H1 (cell line): ENCODE data around the gene GPRIN1. TPM values are rescaled to one million over a fixed set of nuclear protein-coding genes. Genes with fewer than 3 reads are reported as not detected.

Source experiments
- CTCF ChIA-PET: fragments of 300-600 bp; sonication (Branson Sonifier 250); formaldehyde crosslinking; loops from one replicate; lab custom pipeline; 2021; ENCODE audit not compliant: partially characterized antibody; lab: Charles Lee
- POLR2A ChIA-PET: fragments of 300-600 bp; sonication (Branson Sonifier 250); formaldehyde crosslinking; loops from one replicate; lab custom pipeline; 2021; ENCODE audit warnings: inconsistent platforms; ENCODE audit not compliant: partially characterized antibody; lab: Charles Lee
- DNase-seq, 2 experiments: peaks; one replicate each; pipeline versions ENCODE4 v3.0.0 to v3.0.0-alpha.2; 2010 to 2022; ENCODE audit warnings: low spot score in 2 of 2, low read depth in 1 of 2, mixed read lengths in 1 of 2
- FAIRE-seq: peaks from 2 replicates; lab custom pipeline; 2011; peaks lifted over from hg19 to GRCh38; lab: Jason Lieb, UNC
- H2AFZ ChIP-seq: 2 replicates; pipeline ENCODE4 v1.8.1; 2012; ENCODE audit warnings: low read length, inconsistent platforms
- H2AK5ac ChIP-seq: 2 replicates; pipeline ENCODE4 v1.6.1; 2013; ENCODE audit warnings: low read depth, low read length
- H2BK120ac ChIP-seq: replicated peaks from 2 replicates; pipeline ENCODE3; 2013; ENCODE audit warnings: low read depth, low read length, inconsistent platforms
- H2BK12ac ChIP-seq: 2 replicates; pipeline ENCODE4 v1.6.1; 2013; ENCODE audit warnings: low read depth, low read length
- H2BK15ac ChIP-seq: 2 replicates; pipeline ENCODE4 v1.6.1; 2013; ENCODE audit warnings: low read length
- H2BK20ac ChIP-seq: 2 replicates; pipeline ENCODE4 v1.6.1; 2013; ENCODE audit warnings: low read length
- H2BK5ac ChIP-seq: 2 replicates; pipeline ENCODE4 v1.6.1; 2013; ENCODE audit warnings: low read depth, low read length
- H3K14ac ChIP-seq: 2 replicates; pipeline ENCODE4 v1.6.1; 2013; ENCODE audit warnings: inconsistent platforms; ENCODE audit not compliant: insufficient read length
- H3K18ac ChIP-seq: 2 replicates; pipeline ENCODE4 v1.6.1; 2013; ENCODE audit warnings: low read length; ENCODE audit errors: extremely low read depth
- H3K23ac ChIP-seq: 2 replicates; pipeline ENCODE4 v1.6.1; 2013; ENCODE audit warnings: inconsistent platforms; ENCODE audit not compliant: insufficient read length
- H3K23me2 ChIP-seq: 2 replicates; pipeline ENCODE4 v1.6.1; 2013; ENCODE audit warnings: low read depth, low read length
- H3K27ac ChIP-seq: 2 replicates; pipeline ENCODE4 v1.6.1; 2011; ENCODE audit warnings: low read depth, low read length, inconsistent platforms
- H3K27me3 ChIP-seq, 4 experiments: replicated peaks in 1 of 4; 1 replicate in 1 of 4; 2 replicates in 3 of 4; pipeline versions ENCODE4 v1.6.1 to v1.8.1; 2011 to 2013; ENCODE audit warnings: low read length in 3 of 4, mild to moderate bottlenecking in 3 of 4, inconsistent platforms in 2 of 4, mixed read lengths in 2 of 4, moderate library complexity in 1 of 4; ENCODE audit not compliant: control insufficient read depth in 3 of 4, insufficient read depth in 3 of 4; ENCODE audit errors: extremely low read depth in 1 of 4
- H3K36me3 ChIP-seq, 4 experiments: 2 replicates each; pipeline versions ENCODE4 v1.6.1 to v1.8.1; 2011 to 2013; ENCODE audit warnings: mild to moderate bottlenecking in 4 of 4, low read length in 3 of 4, moderate library complexity in 2 of 4, control low read depth in 1 of 4, inconsistent platforms in 1 of 4; ENCODE audit not compliant: insufficient read depth in 4 of 4, control insufficient read depth in 2 of 4
- H3K4ac ChIP-seq: replicated peaks from 2 replicates; pipeline ENCODE3; 2013; ENCODE audit warnings: low read length, low read depth, mixed read lengths, inconsistent platforms; ENCODE audit not compliant: insufficient read length
- H3K4me1 ChIP-seq, 4 experiments: replicated peaks in 1 of 4; 1 replicate in 1 of 4; 2 replicates in 3 of 4; pipeline versions ENCODE4 v1.6.1 to v1.8.1; 2011 to 2013; ENCODE audit warnings: low read length in 3 of 4, inconsistent platforms in 2 of 4, mixed read lengths in 1 of 4; ENCODE audit not compliant: insufficient read depth in 4 of 4, control insufficient read depth in 3 of 4
- H3K4me2 ChIP-seq, 2 experiments: 2 replicates each; pipeline versions ENCODE4 v1.6.1 to v1.8.1; 2011 to 2013; ENCODE audit warnings: low read depth in 2 of 2, low read length in 2 of 2, control low read depth in 1 of 2, inconsistent platforms in 1 of 2, mild to moderate bottlenecking in 1 of 2; ENCODE audit not compliant: insufficient read depth in 1 of 2
- H3K4me3 ChIP-seq, 4 experiments: fragments of 200-600, 300-600 bp in 1 of 4; sonication (generic), shearing (Covaris generic), sonication (Bioruptor Twin) in 1 of 4; 2 replicates each; pipeline versions ENCODE4 v1.5.1 to v1.8.1; 2011 to 2016; ENCODE audit warnings: low read length in 4 of 4, low read depth in 3 of 4, control low read depth in 2 of 4, inconsistent platforms in 2 of 4, mild to moderate bottlenecking in 2 of 4, mixed read lengths in 1 of 4, moderate library complexity in 1 of 4; ENCODE audit not compliant: insufficient read depth in 2 of 4; ENCODE audit errors: extremely low read depth in 1 of 4
- H3K56ac ChIP-seq: replicated peaks from 2 replicates; pipeline ENCODE3; 2013; ENCODE audit warnings: low read depth, mild to moderate bottlenecking, mixed read lengths, low read length, inconsistent platforms; ENCODE audit not compliant: insufficient read length
- H3K79me1 ChIP-seq: 2 replicates; pipeline ENCODE4 v1.6.1; 2013; ENCODE audit warnings: low read depth, low read length, control low read depth
- H3K79me2 ChIP-seq, 2 experiments: 2 replicates each; pipeline versions ENCODE4 v1.6.1 to v1.8.1; 2012 to 2013; ENCODE audit warnings: low read length in 2 of 2, mild to moderate bottlenecking in 2 of 2, inconsistent platforms in 1 of 2; ENCODE audit not compliant: insufficient read depth in 2 of 2, control insufficient read depth in 1 of 2
- H3K9ac ChIP-seq, 4 experiments: replicated peaks in 1 of 4; 1 replicate in 1 of 4; 2 replicates in 3 of 4; pipeline versions ENCODE4 v1.6.1 to v1.8.1; 2011 to 2013; ENCODE audit warnings: low read depth in 3 of 4, low read length in 3 of 4, control low read depth in 2 of 4, mild to moderate bottlenecking in 2 of 4, moderate library complexity in 2 of 4, inconsistent platforms in 1 of 4; ENCODE audit errors: extremely low read depth in 1 of 4
- H3K9me3 ChIP-seq, 2 experiments: 2 replicates each; pipeline versions ENCODE4 v1.6.1 to v1.8.1; 2012 to 2013; ENCODE audit warnings: mild to moderate bottlenecking in 2 of 2, moderate library complexity in 2 of 2, control low read depth in 1 of 2, inconsistent platforms in 1 of 2, low read depth in 1 of 2, low read length in 1 of 2, mixed read lengths in 1 of 2; ENCODE audit not compliant: insufficient read depth in 2 of 2
- H4K20me1 ChIP-seq, 2 experiments: replicated peaks in 1 of 2; 2 replicates each; pipeline versions ENCODE3 to v1.8.1; 2011 to 2013; ENCODE audit warnings: inconsistent platforms in 2 of 2, low read length in 2 of 2, mild to moderate bottlenecking in 1 of 2; ENCODE audit not compliant: insufficient read depth in 2 of 2, control insufficient read depth in 1 of 2
- H4K5ac ChIP-seq: 2 replicates; pipeline ENCODE4 v1.6.1; 2013; ENCODE audit warnings: low read length, low read depth, mixed read lengths, inconsistent platforms; ENCODE audit not compliant: insufficient read length
- H4K8ac ChIP-seq: 2 replicates; pipeline ENCODE4 v1.8.0; 2013; ENCODE audit warnings: mild to moderate bottlenecking, moderate library complexity, low read length, inconsistent platforms; ENCODE audit not compliant: insufficient read depth; ENCODE audit errors: extremely low read depth
- H4K91ac ChIP-seq: replicated peaks from 2 replicates; pipeline ENCODE3; 2013; ENCODE audit warnings: low read length, mixed read lengths, inconsistent platforms; ENCODE audit not compliant: insufficient read length
- ATF2 ChIP-seq: IDR thresholded peaks from 2 replicates; pipeline ENCODE4 v1.6.1; 2012; ENCODE audit warnings: low read length, inconsistent platforms
- SP1 ChIP-seq: IDR thresholded peaks from 2 replicates; pipeline ENCODE4 v1.6.1; 2011; ENCODE audit warnings: low read depth, low read length
- WGBS, 2 experiments: shearing (Covaris generic) in 1 of 2; methylation state at CpG; one replicate each; pipeline versions ENCODE4 v1.1.6 to v1.1.7; 2013 to 2015; ENCODE audit warnings: low lambda C conversion rate in 2 of 2, mixed read lengths in 2 of 2, inconsistent platforms in 1 of 2, low coverage in 1 of 2, missing lambda C conversion rate in 1 of 2; ENCODE audit not compliant: insufficient replicate concordance in 2 of 2, insufficient coverage in 1 of 2, insufficient read length in 1 of 2; ENCODE audit errors: extremely low coverage in 1 of 2, missing lambda C conversion rate in 1 of 2; 5-methylcytosine and 5-hydroxymethylcytosine counted together
- polyA plus RNA-seq, 7 experiments: library from polyadenylated mRNA; depleted of rRNA in 3 of 7; stranded (reverse) in 5 of 7; unstranded in 2 of 7; fragments of >200 nt in 5 of 7; fragments of 200-250 nt in 2 of 7; gene quantifications; 1 replicate in 5 of 7; 2 replicates in 1 of 7; 4 replicates in 1 of 7; pipeline versions ENCODE4 v1.2.1 to v1.2.3, GENCODE V29; 2011 to 2013; ENCODE audit warnings: missing spikeins in 2 of 7, mixed read lengths in 2 of 7
- total RNA-seq: library from RNA; stranded (reverse); fragmentation: NEBNext Ultra II Directional; extraction: Animal tissue kit (Norgen Biotek cat#: 25700); gene quantifications from 2 replicates; pipeline ENCODE4 v1.2.1, GENCODE V29; 2021

Gene GPRIN1
- total and polyA plus RNA-seq, 2 of the 8 experiments (the other 6 are each of a cell fraction or from before 2014, with no cell fraction given): 3.3 to 12.0 TPM

DNA sequence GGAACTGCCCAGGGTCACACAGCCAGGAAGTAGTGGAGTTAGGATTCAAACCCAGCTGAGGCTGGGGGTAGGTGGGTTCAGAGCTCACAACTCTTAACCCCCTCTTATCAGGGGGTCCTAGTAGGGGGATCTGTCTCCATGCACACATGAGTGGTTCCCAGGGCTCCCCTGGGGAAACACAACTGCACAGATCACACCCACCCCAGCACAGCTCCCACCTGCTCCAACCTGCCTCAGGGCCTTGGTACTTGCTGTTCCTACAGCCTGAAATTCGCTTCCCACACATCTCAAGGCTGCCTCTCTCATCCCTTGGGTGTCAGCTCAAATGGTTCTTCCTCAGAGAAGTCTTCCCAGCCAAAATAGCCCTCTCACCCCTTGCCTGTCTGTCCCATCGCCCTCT is 15.6 kb upstream of the GPRIN1 start:
- Histone ChIP-seq H3K23me2 (peaks cover 10% of the 10 kb centered on the region), H4K91ac (no peak overlapping the region), H2BK5ac (no peak overlapping the region), H3K27ac (no peak overlapping the region), H3K4me1 (peaks cover 2 to 28% (median 12%) of the 10 kb centered on the region in 4 experiments; a peak in 6 of 7 replicates), H3K23ac (no peak overlapping the region), H3K4me2 (no peak overlapping the region), H3K14ac (no peak overlapping the region), H4K20me1 (peaks cover 0 to 4% of the 10 kb centered on the region in 2 experiments), H3K79me2 (no peaks in the 10 kb centered on the region), H2AFZ (no peak overlapping the region), H4K5ac (no peak overlapping the region), H3K27me3 (peaks cover 2 to 35% (median 23%) of the 10 kb centered on the region in 4 experiments), H2BK15ac (no peak overlapping the region), H2BK20ac (no peak overlapping the region), H3K4me3 (no peak overlapping the region), H3K9ac (no peak overlapping the region), H3K18ac (no peak overlapping the region), H4K8ac (no peak overlapping the region), H3K79me1 (no peaks in the 10 kb centered on the region), H3K36me3 (no peaks in the 10 kb centered on the region), H2BK12ac (no peak overlapping the region), H3K4ac (no peak overlapping the region), H3K56ac (no peak overlapping the region), H2BK120ac (no peak overlapping the region), H2AK5ac (no peak overlapping the region), H3K9me3 (no peaks in the 10 kb centered on the region)
- CTCF ChIA-PET: interaction anchor here (1.6 to 1.9 kb wide), 3 partner anchors 14 to 47 kb away, joined by 3 to 7 read pairs (median 5); no protein-coding TSS in a partner anchor
- TF ChIP-seq ATF2: no peak
- no peak for TF ChIP-seq SP1
- no peak for DNase-seq
- 71% methylated on average over 2 of the region's 2 CpGs; no CpG with 5 or more reads in 1 of the 2 experiments for WGBS, 2 experiments
- FAIRE-seq: no peak
- POLR2A ChIA-PET: interaction anchor here (0.7 to 1.9 kb wide), 2 partner anchors 12 to 18 kb away, joined by 3 to 6 read pairs; no protein-coding TSS in a partner anchor
